GM19239 (cell line): ENCODE measurements around the gene PITX3.

Source experiments
- DNase-seq: peaks from one replicate; pipeline ENCODE4 v3.0.0; 2011; ENCODE audit warnings: low spot score; ENCODE audit not compliant: insufficient read length
- FAIRE-seq: peaks from 2 replicates; lab custom pipeline; 2011; peaks lifted over from hg19 to GRCh38; lab: Jason Lieb, UNC

PITX3 gene

DNA sequence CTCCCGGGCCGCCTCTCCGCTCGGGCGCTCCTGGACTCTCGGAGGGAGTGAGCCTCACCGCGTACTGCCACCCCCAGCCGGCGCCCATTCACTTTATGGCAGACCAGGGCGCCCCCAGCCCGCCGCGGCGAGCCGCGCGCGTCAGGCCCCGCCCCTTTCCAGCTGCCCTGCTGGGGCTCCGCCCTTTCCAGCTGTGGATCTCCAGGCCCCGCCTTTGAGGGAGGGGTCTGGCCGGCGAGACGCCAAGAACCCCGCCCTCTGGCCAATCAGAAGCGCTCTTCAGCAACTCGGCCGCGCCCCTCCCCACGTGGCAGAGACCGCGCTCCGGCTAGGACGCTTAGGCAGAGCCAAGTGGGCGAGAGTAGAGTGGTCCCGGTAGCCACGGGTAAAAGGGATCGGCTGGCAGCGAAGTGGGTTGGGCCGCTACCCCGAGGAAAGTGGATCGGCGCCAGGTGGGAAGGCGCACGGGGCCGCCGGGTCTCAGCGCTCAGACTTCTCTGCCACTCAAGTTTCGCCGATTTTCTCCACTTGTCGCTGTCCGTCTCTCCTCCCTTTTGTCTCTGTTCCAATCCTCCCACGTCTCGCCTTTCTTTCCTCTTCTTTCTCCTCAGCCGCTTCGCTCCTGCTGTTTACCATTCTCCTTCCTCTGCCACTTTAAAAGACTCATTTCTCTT is at the start of gene PITX3:
PITX3 (minus strand) TSS at position 69 of the 674 bp plus-strand sequence. CDS start 9,432 bp downstream, outside the sequence.
- FAIRE-seq (peak; percentile 89), DNase-seq (peak; percentile 96)

DNA sequence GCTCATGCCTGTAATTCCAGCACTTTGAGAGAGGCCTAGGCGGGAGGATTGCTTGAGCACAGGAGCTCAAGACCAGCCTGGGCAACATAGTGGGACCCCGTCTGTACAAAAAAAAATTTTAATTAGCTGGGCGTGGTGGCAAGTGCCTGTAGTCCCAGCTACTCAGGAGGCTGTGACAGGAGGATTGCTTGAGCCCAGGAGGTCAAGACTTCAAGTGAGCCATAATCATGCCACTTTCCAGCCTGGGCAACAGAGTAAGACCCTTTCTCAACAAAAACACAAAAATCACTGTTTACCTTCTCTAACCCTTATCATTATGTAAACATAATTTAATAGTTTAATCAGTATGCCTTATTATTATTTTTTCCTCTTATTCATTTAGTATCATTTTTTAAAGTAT is 48.5 kb upstream of the PITX3 start:
- no peak for DNase-seq
- FAIRE-seq: no peak

DNA sequence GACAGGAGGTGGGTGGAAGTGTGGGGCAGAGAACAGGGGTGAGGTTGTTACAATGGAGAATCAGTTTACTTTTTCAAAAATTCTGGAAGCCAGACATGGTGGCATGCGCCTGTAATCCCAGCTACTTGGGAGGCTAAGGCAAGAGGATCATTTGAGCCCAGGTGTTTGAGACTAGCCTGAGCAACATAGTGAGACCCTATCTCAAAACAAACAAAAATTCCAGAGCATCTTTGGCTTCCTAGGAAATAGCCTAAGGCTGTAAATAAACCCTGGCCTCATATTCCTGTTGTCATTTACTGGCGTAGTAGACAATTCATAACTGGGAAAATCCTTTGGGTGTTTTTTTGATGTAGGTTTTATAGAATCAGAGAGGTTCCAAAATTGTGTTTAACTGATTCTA is 48.0 kb upstream of the PITX3 start:
- no peak for DNase-seq
- no peak for FAIRE-seq

DNA sequence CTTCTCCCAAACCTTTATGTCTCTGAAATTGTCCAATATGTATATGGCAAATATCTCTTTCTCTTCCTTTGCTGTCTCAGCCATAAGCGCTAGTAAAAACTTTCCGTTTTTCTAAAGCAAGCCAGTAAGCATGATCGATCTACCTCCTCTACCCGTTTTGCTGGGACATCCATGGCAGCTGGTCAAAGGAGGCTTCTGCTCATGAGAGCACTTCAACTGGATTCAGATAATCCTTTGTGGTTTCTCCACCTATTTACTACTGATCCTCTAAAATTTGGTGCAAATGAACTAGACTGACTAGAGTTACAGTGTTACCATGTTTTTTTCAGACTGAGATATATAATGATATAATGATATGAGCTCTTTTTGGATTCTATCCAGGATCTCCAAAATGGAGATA is 46.7 kb upstream of the PITX3 start:
- DNase-seq (no peak), FAIRE-seq (no peak)

DNA sequence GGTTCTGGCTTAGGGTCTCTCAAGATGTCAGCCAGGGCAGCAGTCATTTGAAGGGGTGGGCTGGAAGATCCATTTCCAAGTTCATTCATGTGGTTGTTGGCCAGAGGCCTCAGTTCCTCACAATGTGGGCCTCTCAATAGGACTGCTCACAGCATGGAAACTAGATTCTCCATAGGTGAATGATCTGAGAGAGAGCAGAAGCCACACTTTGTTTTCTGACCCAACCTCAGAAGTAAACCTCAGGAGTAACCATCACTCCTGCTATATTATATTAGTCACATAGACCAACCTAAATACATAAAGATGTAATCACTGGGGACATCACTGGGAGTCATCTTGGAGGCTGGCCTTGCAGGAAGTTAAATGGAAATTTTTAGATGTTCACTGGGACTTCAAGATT is 46.2 kb upstream of the PITX3 start:
- DNase-seq: no peak
- FAIRE-seq: no peak

DNA sequence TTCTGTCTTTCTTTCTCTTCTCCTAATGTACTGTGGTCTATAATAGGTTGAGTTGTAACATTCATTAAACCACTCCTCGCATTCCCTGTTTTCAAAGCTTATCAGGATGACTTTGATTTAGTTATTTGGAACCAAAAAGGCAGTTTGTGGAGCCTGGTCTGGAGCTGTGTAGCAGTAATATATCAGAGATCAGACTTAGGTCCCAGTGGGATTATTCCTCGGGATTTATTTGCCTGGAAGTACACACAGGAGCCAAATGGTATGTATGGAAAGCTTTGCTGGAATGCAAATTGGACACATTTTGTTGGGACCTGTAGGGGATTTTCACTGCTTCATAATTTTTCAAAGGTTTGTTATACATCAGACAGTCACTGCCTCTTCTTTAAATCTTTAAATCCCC is 44.9 kb upstream of the PITX3 start:
- FAIRE-seq (no peak), DNase-seq (no peak)

DNA sequence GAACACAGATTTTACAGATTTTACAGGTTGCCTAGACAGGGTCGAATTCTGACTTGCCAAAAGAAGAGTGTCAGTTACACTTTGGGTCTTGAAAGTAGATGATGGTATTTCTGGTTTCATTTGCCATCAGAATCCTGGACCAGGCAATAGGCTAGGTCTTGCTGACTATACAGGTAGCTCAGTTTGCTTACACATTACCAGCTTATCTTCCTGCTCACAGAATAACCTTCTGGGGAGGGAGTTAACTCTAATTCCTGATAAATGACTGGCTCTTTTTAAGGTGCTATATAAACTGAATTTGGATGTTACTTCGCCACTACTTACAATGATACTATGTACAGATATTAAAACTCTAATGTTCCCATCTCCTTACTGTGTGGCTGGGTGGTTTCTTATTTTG is 43.8 kb upstream of the PITX3 start:
- FAIRE-seq: no peak

DNA sequence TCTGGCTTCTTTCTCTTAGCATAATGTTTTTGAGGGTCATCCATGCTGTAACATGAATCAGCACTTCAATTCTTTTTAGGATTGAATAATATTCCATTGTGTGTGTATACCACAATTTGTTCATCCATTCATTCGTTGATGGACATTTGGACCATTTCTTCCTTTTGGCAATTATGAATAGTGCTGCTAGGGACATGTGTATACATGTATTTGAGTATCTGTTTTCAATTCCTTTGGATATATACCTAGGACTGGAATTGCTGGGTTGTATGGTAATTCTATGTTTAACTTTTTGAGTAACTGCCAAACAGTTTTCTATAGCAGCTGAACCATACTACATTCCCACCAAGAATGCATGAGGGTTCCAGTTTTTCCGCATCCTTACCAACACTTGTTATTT is 43.2 kb upstream of the PITX3 start:
- DNase-seq: no peak

More for the DNA sequence above, 43.8 kb upstream of the PITX3 start:
- no peak for DNase-seq

DNA sequence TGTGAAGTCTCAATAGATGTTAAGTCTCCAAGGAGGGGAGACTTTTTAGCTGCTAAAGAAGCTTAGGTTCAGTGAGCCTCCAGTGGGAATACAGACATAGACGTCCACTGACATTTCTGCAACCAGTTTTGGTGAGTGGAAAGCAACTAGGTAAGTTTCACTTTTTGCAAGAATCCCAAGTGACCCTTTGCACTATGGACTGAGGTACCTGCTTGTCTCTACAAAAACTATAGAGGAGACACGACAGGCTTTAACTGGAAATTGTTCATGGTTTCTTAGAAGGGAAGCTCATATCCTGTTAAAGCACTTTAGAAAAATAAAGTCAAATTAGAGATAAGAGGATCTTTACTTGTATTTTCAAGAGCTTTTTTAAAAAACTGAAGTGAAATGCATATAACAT is 42.6 kb upstream of the PITX3 start:
- DNase-seq: no peak
- no peak for FAIRE-seq

More for the DNA sequence above, 43.2 kb upstream of the PITX3 start:
- no peak for FAIRE-seq

DNA sequence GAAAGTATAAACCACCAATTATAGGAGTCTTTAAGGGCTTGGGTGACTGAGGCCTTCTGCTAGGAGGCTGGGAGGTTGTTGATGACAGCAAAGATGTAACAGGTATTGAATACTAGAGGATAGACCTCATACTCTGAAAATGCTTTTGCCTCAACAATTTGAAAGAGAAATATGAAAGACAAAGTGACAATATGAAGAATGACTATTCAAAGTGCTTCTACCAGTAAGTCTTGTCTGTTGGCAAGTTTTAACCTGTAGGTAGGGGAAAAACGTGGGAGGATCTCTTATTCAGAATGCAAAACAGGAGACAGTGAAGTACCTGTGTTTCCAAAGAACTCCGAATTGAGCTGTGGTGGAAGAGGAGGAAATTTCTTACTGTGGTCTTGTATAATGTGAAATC is 42.2 kb upstream of the PITX3 start:
- FAIRE-seq: peak; percentile 14
- DNase-seq: no peak

DNA sequence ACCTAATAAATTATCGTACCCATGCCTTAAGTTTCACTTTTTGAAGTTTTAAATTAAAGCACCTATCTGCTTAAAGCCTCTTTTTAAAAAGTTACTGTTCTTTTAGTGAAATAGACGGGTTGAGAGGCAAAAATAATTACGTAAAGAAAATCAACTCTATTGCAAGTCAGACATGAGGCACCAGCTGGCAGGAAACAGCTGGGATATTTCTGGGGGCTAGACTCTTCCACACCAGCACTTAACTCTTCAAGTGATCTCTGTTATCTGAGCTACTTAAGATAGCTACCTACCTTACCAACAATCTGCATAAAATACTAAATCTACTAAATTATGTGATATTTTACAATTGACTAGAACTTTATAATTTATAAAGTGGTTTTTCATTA is 39.8 kb upstream of the PITX3 start:
- DNase-seq: no peak
- FAIRE-seq: no peak

DNA sequence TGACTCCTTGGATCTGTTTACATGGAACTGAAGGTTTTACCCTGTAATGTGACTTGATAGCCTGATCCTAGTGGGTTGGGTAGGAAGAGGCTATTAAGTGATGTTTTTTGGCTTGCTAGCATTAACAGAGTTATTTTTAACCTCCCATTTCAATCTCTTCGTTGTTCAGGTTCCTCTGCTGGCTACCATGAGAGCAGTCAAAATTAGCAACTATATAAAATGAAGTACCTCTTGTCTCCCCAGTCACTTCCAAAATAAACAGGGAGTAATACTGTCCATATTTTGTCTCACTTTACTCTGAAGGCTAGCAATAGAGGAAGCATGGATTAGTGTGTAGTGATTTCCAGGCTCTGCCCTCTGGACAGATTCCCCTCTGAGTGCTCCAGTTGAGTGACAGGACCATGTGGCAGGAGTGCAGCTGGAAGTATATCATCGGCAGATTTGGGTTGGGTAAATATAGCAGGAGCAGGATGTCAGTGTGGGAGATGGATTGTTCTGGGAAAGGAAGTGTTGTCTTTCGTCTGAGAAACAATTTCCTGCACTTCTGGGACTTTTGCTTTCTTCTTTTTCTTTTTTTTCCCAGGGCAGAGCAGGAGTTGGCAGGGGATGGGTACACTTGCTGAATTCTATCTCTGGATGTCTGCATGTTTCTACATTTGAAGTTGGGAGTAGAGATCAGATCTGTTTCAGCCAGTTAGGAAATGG is 39.2 kb upstream of the PITX3 start:
- no peak for DNase-seq
- FAIRE-seq: peak; percentile 75

DNA sequence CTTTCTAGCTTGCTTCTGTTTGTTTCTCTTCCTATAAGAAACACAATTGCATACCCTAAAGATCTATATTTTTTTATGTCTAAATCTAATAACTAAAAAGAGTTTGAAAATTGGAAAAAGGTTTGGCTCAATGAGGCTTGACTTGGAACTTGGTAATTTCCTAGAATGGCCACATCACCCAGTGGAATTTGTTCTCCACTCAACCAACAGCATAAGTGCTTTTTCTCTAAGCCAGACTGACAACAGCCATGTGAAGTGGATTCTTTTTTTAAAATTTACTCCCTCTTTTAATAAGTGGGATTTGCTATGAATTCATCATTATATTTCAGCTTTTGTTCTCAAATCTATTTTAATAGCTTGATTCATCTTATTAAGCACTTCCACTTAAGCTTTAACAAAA is 37.8 kb upstream of the PITX3 start:
- DNase-seq: no peak
- no peak for FAIRE-seq

DNA sequence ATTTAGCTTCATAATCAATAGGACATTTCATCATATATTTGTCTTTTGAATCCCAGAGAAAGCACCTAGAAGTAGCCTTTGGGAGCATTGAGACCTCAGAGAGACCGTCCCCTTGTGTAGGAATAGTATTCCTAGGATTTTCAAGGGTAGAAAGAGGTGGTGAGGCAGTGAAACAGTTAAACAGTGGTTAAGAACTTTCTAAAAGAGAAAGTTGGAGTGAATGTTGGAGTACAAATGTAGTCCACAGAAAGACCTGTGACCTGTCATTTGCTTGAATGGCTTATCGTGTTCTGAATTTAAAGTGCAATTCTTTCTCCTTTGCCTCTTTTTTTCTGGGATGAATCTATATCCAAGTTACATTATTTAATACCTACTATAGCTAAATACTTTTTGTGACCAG is 34.0 kb upstream of the PITX3 start:
- FAIRE-seq (no peak), DNase-seq (no peak)

DNA sequence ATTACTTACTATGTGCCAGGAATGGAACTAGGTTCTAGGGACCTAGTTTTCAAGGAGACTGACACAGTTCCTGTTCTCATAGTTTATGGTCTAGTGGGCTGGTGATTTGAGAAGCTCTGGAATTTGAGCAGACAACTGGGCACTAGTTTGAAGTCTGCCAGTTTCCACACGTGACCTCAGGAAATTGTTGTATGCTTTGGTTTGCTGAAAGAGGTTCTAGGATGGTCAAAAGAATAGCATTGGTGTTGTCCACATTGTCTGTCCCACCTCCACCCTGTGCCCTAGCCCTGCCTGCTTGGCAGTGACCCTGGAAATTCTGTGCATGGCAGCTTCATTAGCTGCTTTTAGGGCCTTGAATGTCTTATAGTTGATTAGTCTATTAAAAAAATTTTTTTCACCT is 32.8 kb upstream of the PITX3 start:
- DNase-seq (no peak), FAIRE-seq (no peak)

DNA sequence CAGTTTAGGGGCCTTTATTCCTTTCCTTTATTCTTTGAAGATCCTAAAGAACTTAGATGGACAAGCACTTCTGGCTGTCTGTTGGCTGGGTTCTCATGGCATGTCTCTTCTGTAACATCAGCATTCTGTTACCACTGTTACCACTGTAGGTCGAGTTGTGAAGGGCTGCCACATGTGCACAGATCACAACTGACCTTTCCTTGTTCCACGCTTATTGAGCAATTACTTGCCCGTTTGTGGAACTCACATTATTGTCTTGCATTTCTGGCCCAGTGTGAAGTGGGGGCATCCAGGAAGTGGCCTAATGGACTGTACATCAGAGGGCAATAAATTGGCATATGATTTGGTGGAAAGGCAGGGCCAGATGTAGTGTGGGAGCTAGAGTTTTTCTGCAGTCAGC is 27.7 kb upstream of the PITX3 start:
- FAIRE-seq: no peak

DNA sequence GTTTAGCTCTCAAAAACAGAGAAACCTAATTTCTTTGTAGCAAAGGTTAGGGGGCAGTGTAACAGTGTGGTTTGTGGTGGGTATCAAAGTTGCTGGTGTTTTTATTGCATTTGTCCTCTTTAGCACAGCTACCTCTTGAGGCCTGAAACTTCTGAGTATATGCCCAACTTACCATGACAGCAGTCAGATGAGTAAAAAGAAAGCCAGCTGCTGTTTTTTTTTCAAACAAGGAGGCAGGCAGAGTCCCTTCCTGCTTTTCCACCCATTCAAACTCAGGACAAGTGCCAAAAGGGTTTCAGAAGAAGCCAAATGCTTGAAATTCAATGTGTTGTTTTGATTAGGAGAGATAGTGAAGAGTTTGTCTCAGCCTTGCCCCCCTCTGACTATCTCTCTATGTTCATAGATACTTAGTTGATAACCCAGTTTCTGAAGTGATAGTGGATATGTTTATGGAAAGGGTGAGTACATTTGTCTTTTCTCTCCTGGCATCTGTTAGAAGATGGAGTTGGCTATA is 27.1 kb upstream of the PITX3 start:
- DNase-seq (no peak), FAIRE-seq (no peak)

More for the DNA sequence above, 27.7 kb upstream of the PITX3 start:
- no peak for DNase-seq

DNA sequence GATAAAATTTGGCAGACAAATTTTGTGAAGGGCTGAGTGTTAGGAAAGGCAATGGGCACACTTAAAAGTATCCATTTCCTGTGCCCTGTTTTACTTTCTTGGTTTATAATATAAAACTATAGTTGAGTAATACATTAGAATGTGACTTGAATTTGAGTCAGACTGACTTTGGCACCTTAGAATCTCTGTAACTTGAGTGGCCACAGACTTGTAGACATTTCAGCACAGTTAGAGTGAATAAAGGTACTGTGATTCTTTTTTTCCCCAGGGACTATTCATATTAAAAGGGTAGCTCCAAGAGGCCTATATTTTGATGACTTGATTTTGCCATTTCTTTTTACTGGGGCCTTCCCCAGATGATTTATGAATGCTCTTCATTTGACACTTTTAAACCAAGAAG is 26.4 kb upstream of the PITX3 start:
- no peak for FAIRE-seq
- no peak for DNase-seq

DNA sequence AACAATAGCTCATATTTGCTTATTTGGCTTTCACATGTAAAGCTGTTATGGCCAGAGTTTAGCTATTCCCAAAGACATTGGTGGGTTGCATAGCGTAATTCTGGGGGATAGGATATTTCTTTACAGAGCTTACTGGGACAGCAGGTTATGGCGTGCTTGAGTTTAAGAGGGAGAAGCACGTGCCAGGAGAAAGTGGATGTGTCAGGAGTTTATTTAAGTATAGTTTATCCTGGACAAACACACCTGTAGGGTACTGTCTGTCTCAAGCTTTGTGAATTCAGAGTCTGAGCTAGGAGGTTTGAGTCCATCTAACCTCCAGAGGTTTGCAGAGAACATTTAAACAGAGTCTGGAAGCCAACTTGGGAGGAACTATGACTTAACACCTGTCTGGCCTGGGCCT is 25.4 kb upstream of the PITX3 start:
- no peak for DNase-seq
- no peak for FAIRE-seq

DNA sequence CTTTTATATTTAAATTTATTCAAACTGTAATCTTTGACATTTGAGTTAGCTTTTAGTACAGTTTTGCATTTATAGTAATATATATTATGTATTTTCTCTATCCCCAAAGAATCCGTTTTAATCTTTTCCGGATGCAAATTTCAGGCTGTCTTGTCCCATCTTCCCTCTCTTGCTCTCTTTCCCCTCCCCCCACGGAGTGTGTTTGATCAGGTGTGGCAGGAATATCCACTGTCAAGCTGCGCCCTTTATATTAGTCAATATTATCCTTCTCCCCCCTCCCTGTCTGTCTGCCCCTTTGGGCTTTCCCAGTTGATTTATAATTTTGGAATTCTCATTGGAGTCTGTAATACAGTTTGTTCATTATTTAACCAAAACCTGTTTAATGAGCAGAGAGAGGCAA is 23.1 kb upstream of the PITX3 start:
- DNase-seq: no peak
- FAIRE-seq: no peak

DNA sequence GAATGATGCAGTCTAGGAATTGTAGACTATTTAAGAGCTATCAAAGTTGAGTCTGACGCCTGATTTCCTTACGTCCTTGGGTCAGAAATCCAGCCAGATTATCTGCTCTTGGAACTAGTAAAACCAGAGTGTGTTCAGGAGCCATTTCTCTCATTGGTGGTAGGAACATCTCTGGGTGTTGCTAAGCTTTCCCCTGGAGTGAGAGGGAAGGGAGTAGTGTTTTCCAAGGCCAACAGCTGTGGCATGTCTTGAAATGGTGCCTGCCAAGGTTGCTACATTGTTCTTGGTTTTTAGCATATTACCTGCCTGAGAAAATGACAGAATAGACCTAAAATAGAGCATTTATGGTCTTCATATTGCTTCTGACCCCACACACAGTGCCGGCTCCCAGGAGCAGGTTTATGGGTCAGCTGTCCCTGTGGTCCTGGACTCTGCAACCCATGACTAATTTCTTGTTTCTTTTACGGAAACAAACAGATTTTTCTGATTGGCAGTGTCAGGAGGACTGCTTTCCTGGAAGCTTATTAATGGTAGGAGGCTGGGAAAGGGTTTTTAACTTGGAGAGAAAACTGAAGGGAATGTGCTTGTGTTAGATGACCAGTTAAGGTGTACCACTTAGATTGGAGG is 21.5 kb upstream of the PITX3 start:
- peak; percentile 33 for FAIRE-seq
- no peak for DNase-seq
